LNCAP (cell line): ENCODE data around the gene SLFN12L.

ENCODE experiments used
- TF ChIP-seq, protein P1 (sequence below): fragments of 450-650 bp; IDR thresholded peaks from 2 replicates; pipeline ENCODE4 v1.5.1; 2017; ENCODE audit warnings: mild to moderate bottlenecking

Gene SLFN12L

GRCh38 chr17:35540589-35541404 is 3.3 kb upstream of the SLFN12L start:
- TF ChIP-seq, protein P1, sequence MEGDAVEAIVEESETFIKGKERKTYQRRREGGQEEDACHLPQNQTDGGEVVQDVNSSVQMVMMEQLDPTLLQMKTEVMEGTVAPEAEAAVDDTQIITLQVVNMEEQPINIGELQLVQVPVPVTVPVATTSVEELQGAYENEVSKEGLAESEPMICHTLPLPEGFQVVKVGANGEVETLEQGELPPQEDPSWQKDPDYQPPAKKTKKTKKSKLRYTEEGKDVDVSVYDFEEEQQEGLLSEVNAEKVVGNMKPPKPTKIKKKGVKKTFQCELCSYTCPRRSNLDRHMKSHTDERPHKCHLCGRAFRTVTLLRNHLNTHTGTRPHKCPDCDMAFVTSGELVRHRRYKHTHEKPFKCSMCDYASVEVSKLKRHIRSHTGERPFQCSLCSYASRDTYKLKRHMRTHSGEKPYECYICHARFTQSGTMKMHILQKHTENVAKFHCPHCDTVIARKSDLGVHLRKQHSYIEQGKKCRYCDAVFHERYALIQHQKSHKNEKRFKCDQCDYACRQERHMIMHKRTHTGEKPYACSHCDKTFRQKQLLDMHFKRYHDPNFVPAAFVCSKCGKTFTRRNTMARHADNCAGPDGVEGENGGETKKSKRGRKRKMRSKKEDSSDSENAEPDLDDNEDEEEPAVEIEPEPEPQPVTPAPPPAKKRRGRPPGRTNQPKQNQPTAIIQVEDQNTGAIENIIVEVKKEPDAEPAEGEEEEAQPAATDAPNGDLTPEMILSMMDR = no peak

GRCh38 chr17:35539659-35540026 is 2.2 kb upstream of the SLFN12L start:
- TF ChIP-seq, protein P1 = peak; percentile 12

GRCh38 chr17:35536664-35537171 is 760 bp downstream of the SLFN12L start:
- TF ChIP-seq, protein P1 = no peak

GRCh38 chr17:35534576-35535093 is 2.8 kb downstream of the SLFN12L start:
- TF ChIP-seq, protein P1 = no peak

- TF ChIP-seq, protein P1 = no peak
Observed at GRCh38 chr17:35531160-35531559, 6.3 kb downstream of the SLFN12L start.

DNA sequence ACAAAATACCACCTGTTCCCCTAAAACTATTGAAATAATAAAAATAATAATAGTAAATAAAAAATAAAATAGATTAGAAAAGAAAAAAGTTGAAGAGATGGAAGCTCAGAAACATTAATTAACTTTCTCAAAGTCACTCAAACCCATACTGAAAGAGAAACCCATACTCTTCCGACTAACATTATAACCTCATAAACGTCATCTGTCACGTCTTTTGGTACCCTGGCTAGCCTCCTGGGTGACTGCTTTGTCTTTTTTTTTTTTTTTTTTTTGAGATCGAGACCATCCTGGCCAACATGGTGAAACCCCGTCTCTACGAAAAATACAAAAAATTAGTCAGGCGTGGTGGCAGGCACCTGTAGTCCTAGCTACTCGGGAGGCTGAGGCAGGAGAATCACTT is 7.6 kb downstream of the SLFN12L start:
- TF ChIP-seq, protein P1 = no peak

DNA sequence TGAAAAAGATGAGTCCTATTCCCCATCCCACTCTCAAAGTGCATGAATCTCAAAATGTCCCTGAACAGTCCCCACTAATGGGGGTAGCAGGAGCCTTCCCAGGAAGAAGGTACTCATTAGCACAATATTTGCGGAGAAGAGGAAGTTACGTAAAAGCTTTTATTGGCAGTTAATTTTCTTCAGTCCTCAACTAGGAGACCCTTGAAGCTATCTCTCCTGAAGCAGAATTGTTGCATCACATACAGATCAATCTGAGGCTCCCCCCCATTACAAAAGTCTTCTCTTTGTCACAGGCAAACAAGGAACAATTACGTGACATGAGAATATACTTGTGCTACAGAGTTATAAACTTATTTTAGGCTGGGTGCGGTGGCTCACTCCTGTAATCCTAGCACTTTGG is 14.2 kb downstream of the SLFN12L start:
- TF ChIP-seq, protein P1 = no peak
